Endometrial microvascular endothelial cells (primary cell): ENCODE measurements around the gene MYO1G. TPM values are rescaled to one million over a fixed set of nuclear protein-coding genes. Genes with fewer than 3 reads are reported as not detected.

Experiments used
- in situ Hi-C: cut with HindIII; loops from 2 replicates; pipeline ENCODE4 v1.10.0; 2017; ENCODE audit warnings: low sequenced_read_pairs, low pct_unique_long_range_greater_than_20kb; ENCODE audit errors: inconsistent ontology term
- total RNA-seq: library from RNA; depleted of rRNA; stranded (reverse); fragments of >200 nt; gene quantifications from one replicate; pipeline ENCODE4 v1.2.3, GENCODE V29; 2015; ENCODE audit errors: inconsistent ontology term

MYO1G gene
- total RNA-seq, 1 donor from 2014 or later, result not detected

DNA sequence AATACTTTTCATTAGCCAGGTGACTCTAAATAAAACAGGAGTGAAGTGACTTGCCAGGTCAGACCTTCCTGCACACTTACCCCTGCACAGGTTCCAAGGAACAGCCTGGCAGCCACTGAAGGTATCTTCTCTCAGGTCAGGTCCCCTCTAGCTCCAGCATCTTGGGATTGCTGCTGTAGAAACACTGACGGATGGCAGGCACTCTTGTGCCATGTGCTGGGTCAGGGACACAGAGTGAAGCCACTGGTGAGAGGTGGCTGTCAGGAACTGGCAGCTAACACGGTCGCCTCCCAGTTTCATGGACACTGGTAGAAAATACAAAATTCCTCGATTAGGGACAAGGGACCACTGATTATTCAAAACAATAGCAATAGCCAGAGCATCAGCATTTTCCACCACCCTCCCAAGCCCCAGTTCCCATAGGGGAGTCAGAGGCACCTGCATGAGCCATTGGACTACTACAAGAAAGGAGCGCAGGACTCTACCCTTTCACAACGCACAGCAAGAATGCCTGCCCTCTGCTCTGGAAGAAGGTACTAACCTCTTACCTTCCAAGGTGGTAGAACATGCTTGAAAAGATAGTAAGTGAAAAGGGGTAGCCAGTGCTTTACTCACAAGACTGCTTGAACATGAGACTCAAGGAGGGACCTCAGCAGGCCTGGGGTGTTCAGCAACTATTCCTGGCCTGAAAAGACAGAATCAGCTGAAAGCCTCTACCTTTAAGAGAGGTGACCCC is 5.1 kb upstream of the MYO1G start:
- in situ Hi-C loops, result no loop called here

DNA sequence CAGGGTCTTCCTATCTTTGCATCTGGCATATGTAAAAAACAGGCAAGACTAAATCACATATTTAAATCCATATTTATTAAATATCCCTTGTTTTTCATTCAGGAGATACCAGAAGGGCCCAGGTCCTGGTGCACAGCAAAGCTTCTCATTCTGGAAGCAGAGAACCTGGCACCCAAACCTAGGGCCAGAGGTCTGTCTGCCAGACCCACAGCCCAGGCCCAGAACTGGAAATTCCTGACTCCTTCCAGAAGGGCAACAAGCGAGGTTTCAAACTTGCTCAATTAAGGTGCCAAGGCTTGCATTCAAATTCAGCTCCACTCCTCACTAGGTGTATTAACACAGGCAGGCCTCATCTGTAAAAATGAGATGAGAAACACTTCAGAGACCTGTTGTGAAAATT is 4.2 kb upstream of the MYO1G start:
- in situ Hi-C loops, result no loop called here

DNA sequence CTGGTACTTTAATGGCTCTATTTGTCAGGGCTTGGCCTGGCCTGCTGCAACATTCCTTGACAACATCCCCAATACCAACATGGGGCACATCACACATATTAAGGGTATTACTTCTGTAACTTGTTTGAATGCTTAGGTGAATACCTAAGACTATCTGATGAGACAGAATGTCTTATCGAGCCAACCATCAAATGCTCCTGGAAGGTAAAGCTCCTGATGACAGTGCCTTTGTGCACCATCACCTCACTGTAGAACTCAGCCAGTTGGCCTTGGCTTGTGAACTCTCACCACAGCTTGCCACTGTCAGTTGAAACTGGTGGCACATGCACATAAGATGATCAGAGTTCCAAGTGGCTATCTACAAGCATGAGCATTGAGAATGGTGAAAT is 3.7 kb upstream of the MYO1G start:
- in situ Hi-C loops, result no loop called here

DNA sequence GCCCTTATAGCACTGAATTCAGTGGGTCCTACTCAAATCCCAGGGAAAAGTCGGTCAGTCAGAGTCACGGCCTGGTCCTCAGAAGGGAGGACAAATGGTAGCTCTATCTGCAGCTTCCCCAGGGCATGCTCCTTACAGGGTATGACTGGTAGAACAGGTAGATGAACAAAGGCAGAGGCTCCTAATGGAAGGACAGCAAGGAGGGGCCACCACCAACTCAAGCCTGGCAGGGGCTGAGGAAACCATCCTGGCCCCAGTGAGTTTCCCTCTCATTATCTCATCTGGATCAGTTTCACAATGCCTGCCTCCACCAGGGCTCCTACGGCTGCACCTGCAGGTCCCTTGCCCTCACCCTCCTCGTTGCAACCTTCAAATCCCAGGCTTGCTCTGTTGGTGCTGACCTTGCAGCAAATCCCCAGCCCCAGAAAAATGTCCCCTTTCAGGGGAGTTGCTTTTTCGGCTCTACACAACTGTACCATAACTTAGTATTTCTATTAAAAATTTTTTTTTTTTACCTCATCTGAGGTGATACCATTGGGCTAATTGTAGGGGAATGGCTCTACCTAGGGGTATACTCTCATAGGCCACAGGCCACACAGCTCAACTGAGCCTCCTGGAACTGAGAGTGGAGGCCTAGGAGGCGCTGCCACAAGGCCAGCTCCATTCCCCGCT is 2.4 kb upstream of the MYO1G start:
- in situ Hi-C loops, result no loop called here

DNA sequence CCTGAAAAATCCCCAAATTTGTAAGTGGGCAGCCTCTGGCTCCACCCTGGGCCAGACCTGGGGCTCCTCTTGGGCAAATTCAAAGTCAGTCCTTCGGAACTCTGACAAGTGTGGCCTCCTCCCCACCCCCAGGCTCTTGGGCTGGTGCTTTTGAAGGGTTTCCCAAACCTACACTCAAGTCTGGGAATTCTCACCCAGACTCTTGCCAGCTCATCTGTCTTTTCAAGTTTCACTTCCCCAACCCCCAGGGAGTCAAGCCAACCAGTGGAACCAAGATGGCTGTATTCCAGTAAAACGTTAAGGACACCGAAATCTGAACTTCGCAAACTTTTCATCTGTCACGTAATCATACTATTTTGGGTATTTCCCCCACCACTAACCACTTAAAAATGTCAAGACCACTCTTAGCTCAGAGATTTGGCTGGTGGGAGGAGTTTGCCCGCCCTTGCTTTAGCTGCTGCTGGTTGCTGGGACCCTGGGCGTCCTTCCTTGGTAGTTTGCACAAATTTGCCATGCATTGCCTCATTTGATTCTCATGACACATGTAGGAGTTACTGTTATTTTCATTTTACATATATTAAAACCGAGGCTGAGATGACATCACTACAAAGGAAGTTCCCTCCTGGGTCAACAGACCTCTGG is 1.7 kb upstream of the MYO1G start:
- in situ Hi-C loops, result no loop called here

DNA sequence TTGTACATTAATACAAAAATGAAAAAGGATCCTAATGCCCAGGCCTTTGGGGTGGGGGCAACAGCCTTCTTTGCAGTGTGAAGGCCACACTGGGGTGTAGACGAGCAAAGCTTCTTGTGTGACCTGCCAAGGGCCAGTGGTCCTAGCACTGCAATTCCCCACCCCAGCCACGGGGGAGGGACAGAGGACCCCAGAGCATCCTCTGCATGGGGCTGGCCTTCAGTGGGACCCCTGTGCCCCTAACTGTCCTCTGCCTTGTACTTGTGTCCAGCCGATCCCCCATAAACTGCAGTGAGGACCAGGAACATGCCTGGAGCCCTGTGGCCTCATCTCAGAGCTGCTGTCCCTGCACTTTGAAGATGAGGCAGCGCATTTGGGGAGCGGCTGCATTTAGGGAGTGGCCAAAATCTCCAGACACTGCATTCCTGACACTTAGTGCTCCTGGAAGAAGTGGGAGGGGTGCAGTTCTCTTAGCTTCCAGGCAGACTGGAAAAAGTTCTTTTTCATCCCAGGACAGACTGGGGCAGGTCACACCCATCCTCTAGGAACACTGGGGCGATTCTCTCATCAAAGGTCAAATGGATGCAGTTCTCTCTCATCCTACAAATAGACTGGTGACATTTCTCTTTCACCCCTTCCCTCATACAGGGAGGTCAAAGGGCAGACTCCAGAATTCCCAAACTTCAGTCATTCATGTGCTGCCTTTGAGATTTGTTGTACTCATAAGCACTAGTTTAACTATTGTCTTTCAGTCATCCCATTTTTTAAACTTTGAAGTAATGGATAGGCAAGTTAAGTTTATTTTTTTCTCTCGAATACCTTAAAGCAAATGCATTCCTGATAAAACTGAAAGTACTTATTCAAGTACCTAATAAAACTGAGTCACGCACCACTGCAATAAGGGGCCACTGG is 922 bp upstream of the MYO1G start:
- in situ Hi-C loops, result no loop called here

DNA sequence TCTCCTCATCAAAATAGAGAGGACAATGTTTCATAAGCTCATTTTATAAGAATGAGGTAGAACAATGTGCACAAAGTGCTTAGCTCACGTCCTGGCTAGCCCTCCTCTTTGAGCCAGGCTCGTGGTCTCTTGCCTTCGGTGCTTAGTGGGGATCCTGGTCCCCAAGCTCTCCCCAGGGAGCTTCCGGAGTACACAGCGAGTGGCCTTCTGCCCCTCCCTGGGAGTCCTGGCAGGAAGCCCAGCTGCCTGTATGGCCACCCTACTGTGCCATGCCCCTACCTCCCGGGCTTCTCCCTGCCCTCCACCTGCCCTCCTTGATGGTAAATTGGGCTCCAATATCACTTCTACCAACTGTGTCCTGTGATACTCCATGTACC is 868 bp downstream of the MYO1G start:
- in situ Hi-C loops, result no loop called here

DNA sequence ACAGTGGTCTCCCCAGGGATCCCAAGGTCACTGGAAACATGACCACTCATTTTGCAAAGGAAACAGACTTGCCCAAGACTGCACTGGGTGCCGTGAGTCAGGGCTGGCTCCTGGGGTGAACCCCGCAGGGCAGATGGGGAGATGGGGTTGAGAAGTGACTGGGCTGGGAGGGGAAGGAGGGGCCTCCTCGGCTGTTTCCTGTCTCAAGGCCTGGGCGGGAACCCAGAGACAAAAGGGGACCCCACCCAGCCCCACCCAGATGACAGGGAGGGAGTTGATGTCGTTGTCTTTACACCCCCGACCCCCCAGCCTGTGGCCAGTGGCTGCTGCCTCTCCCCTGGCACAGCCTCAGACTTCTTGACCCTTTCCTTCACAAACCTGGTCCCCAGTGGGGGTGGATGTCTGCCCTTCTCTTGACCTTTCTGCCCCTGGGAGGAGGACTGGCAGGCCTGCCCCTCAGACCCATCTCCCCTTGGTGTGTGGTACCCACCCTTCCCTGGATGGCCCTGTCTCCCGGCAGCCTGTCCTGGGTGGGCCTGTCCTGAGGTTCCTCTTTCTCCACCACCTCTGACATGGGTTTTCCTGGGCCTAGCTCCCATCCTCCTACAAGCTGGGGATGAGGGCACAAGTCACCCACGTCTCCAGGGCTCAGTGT is 1.4 kb downstream of the MYO1G start:
- in situ Hi-C loops, result no loop called here

DNA sequence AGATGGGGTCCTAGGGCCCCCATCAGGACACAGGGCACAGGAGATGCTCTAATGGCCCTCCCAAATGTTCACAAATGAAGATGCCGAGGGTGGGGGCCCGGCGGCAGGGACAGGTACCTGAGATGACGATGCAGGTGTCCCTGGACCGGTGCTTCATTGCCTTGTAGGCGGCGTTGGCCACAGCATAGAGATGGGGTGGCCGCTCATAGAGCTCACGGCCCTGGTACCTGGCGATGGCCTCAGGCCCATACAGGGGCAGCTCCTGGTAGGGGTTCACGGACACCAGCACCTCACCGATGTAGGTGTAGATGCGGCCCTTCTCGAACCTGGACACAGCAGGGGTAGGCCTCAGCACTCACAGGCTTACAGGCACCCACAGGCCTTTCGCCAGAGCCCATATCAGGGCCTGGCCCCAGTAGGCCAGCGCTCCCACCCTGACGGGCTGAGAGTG is 2.0 kb downstream of the MYO1G start:
- in situ Hi-C loops, result no loop called here

DNA sequence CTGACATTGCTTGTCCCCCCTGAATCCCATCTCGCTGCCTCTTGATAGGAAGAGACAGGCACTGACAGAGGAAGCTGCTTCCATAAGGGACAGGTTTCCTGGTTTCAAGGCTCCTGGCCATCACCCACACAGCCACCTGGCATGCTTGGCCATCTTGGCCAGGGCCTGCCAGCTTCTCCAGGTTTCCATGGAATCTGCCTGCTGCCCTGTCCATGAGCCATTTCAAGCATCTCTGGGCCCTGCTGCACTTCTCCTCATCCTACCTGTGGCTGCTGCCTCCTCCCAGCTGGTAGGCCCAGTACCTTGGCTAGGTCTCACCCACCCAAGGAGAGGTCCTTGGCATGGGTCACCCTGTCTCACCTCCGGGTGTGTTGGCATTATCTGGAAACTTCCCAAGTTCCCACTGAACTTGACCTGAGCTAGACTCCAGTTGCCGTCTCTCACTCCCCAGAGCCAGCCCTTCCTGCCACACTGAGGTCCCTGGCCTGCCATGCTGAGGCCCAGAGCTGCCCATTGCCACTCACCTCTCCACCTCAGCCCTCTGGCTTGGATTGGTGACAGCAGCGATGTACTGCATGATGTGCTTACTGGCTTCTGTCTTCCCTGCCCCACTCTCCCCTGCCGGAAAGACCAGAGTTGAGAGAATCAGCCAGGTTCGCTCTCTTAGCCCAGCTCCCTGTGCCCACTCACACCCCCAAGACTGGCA is 2.6 kb downstream of the MYO1G start:
- in situ Hi-C loops, result no loop called here

DNA sequence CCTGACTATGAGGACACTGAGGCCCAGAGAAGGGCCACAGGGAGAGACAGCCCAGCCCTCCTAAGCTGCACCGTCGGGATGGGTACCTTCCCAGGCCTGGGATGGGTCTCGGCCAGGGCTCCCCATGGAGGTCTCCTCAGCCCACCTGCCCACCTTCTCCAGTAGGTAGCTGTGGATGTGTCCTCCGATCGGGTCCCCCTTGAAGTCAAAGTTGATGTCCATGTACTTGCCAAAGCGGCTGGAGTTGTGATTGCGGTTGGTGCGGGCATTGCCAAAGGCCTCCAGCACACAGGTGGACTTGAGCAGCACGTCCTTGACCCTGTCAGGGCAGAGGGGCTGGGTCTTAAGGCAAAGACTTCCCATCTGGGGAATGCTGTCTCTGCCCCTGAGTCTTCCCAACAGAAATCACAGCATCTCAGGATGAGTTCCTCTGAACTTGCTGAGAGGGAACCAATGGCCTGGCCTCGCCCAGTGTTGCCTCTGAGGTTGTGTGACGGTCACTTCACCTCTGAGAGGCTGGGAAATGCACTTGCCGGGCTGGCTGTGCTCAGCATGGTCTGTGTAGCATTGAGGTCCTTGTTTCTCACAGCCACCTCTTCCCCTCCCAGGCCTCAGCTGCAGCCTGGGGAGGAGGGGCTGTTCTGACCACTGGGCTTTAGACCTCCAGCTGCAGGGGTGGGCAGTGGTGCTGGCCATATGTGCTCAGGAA is 3.3 kb downstream of the MYO1G start:
- in situ Hi-C loops, result no loop called here

DNA sequence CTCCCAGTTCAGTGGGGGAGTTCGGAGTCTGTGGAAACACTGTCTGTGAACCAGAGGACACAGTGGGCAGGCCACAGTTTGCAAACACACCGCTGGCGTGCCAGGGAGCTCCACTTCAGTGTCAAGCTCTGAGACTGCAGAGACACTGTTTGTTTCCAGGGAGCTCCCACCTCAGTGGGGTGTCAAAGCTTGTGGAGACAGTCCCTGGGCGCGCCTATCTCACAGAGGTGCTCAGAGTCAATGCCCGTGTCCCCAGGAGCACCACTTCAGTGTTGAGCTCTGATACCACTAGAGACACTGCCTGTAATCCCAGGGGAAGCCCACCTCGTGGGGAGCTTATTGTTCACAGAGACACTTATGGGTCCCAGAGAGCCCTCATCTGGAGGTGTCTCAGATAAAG is 4.3 kb downstream of the MYO1G start:
- in situ Hi-C loops, result no loop called here

DNA sequence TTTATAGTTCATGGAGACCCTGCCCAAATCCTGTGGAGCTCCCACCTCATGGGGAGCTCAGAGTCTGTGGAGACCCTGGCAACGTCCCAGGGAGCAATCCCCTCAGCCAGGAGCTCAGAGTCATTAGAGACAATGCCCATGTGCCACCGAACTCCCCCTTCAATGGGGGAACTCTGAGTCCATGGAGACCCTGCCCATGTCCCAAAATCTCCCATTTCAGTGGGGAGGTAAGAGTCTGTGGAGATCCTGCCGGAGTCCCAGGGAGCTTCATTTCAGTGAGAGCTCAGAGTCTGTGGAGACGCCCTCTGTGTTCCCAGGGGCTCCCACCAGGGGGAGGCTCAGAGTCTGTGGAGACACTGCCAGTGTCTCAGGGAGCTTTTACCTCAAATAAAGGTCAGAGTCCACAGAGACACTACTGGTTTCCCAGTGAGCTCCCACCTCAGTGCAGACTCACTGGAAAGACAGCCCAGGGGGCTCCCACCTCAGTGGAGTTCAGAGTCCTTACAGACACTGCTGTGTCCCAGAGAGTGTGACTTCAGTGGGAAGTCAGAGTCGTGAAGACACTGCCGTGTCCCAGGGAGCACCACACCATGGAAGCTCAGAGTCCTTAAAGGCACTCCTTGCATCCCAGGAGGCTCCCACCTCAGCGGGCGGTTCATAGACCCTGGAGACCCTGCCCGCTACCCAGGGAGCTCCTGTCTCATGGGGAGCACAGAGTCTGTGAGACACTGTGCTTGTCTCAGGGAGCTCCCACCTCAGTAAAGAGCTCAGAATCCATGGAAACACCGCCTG is 5.0 kb downstream of the MYO1G start:
- in situ Hi-C loops, result no loop called here

DNA sequence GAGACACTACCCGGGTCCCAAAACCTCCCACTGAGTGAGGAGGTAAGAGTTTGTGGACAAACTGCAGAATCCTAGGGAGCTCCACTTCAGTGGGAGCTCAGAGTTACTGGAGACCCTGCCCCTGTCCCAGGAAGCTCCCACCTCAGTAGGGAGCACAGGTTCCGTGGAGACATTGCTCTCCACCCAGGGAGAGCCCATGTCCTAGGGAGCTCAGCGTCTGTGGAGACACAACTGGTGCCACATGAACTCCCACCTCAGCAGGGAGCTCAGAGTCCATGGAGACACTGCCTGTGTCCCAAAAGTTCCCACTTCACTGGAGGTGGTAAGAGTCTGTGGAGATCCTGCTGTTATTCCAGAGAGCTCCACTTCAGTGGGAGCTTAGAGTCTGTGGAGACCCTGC is 6.3 kb downstream of the MYO1G start:
- in situ Hi-C loops, result no loop called here

DNA sequence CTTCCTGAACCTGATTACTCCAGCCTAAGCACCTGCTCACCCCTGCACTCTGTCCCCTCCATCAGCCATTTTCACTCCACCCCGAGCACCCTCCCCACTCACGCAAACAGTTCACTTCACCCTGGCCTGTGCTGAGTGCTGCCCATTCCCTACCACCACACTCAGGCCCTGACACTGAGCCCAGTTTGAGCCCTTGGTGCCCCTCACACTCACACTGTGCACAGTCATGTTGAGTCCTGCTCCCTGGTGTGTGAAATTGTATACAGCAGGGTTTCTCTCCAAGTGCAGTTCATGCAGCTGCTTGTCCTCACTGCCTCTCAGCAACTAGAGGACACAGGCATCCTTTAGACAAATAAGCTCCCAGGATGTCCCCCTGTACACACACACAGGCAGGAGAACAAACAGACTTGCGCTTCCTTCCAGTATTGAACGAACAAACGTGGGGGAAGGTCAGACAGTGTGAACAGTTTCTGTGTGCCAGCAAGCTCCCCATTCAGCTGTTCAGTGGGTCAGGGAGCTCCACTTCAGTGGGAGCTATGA is 6.8 kb downstream of the MYO1G start:
- in situ Hi-C loops, result no loop called here

DNA sequence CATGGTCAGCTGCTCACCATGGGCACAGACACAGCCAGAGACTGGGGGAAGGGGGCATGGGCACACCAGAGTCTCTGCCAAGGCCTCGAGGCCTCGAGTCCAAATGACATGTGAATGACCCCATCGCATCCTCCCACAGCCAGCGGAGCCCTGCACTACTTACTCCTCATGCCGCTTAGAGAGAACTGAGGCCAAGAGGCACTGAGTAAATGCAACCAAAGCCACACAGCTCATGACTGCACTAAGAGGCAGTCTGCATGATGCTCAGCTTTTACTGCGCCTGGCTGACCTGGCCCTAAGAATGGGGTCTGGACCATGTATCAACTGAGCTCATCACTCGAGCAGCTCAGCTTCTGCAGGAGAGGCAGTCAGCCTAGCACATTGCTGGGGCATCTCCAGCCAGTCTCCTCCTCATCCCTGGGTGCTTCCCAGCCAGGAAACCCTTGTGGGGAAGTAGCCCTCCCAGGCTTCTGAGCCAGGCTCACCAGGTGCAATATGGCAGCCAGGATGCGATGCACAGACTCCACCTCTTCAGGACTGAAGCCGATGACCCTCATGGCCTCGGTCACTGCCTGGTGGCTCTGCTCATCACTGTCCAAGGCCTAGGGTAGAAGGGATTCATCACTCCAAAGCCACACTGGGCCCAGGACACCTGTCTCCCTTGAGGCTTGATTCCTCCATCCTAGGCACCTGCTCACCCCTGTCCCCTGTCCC is 7.5 kb downstream of the MYO1G start:
- in situ Hi-C loops, result no loop called here
